Measurements from ENCODE around the gene TBX15. TPM values are rescaled to one million over a fixed set of nuclear protein-coding genes. Genes with fewer than 3 reads are reported as not detected.
"Not testable (repeated sequence)": the region's sequence is repeated elsewhere in the genome, so short reads cannot be mapped to it uniquely, and the experiment has no call there.

Gene TBX15
- polyA plus RNA-seq, 1 donor from 2014 or later = not detected

- Mint-ChIP-seq H3K4me3 (peak overlapping the region in 1 of 4 donors; percentile 5), H3K27me3 (peaks cover 2% of the 10 kb centered on the region), H3K27ac (no peak overlapping the region), H3K9me3 (peaks cover 0 to 5% (median 4%) of the 10 kb centered on the region in 3 donors), H3K4me1 (peaks cover 12 to 20% (median 13%) of the 10 kb centered on the region in 3 donors), H3K36me3 (peaks cover 1% of the 10 kb centered on the region)
Measured at GRCh38 chr1:118920124-118920717, 67.9 kb downstream of the TBX15 start.

GRCh38 chr1:118918940-118919259, 69.2 kb downstream of the TBX15 start:
- H3K27me3 Mint-ChIP-seq = peaks cover 2% of the 10 kb centered on the region

GRCh38 chr1:118918230-118918939, 69.8 kb downstream of the TBX15 start:
- Mint-ChIP-seq H3K4me3 (peak overlapping the region in 2 of 4 donors; percentile 23 to 46), H3K27ac (no peak overlapping the region), H3K4me1 (peaks cover 12 to 19% (median 13%) of the 10 kb centered on the region in 3 donors), H3K27me3 (peaks cover 2% of the 10 kb centered on the region), H3K9me3 (peaks cover 0 to 5% (median 4%) of the 10 kb centered on the region in 3 donors), H3K36me3 (no peaks in the 10 kb centered on the region)

More at GRCh38 chr1:118918940-118919259, 69.2 kb downstream of the TBX15 start:
- H3K27ac Mint-ChIP-seq = no peak overlapping the region
- peaks cover 0 to 5% (median 4%) of the 10 kb centered on the region in 3 donors for H3K9me3 Mint-ChIP-seq
- H3K4me1 Mint-ChIP-seq = peaks cover 12 to 20% (median 13%) of the 10 kb centered on the region in 3 donors
- H3K36me3 Mint-ChIP-seq = no peaks in the 10 kb centered on the region
- H3K4me3 Mint-ChIP-seq = peak overlapping the region in 2 of 4 donors; percentile 23 to 46

GRCh38 chr1:118916346-118916745, 71.8 kb downstream of the TBX15 start:
- H3K9me3 Mint-ChIP-seq, H3K27ac Mint-ChIP-seq, H3K36me3 Mint-ChIP-seq, H3K27me3 Mint-ChIP-seq: not testable (repeated sequence)
- Mint-ChIP-seq H3K4me1 (peaks cover 9 to 18% (median 12%) of the 10 kb centered on the region in 3 donors), H3K4me3 (peak overlapping the region in 1 of 4 donors; percentile 70)

- no peaks in the 10 kb centered on the region for H3K27me3 Mint-ChIP-seq
- no peak overlapping the region for H3K27ac Mint-ChIP-seq
- H3K4me1 Mint-ChIP-seq = peaks cover 9 to 18% (median 12%) of the 10 kb centered on the region in 3 donors
- no peak overlapping the region for H3K4me3 Mint-ChIP-seq
- peaks cover 1% of the 10 kb centered on the region for H3K36me3 Mint-ChIP-seq
- H3K9me3 Mint-ChIP-seq = peaks cover 0 to 5% (median 2%) of the 10 kb centered on the region in 3 donors
Measured at GRCh38 chr1:118914379-118915161, 73.6 kb downstream of the TBX15 start.

- peaks cover 4% of the 10 kb centered on the region for H3K27me3 Mint-ChIP-seq
- H3K36me3 Mint-ChIP-seq = peaks cover 1% of the 10 kb centered on the region
- H3K27ac Mint-ChIP-seq = no peak overlapping the region
- peaks cover 0 to 5% (median 2%) of the 10 kb centered on the region in 3 donors for H3K9me3 Mint-ChIP-seq
- peaks cover 5 to 13% (median 9%) of the 10 kb centered on the region in 3 donors for H3K4me1 Mint-ChIP-seq
- H3K4me3 Mint-ChIP-seq = no peak overlapping the region
Measured at GRCh38 chr1:118913818-118914217, 74.3 kb downstream of the TBX15 start.

GRCh38 chr1:118912574-118912973, 75.6 kb downstream of the TBX15 start:
- H3K9me3 Mint-ChIP-seq = peaks cover 0 to 3% (median 2%) of the 10 kb centered on the region in 3 donors
- peaks cover 0 to 3% (median 1%) of the 10 kb centered on the region in 3 donors for H3K4me1 Mint-ChIP-seq
- H3K27ac Mint-ChIP-seq = no peak overlapping the region
- peaks cover 1% of the 10 kb centered on the region for H3K36me3 Mint-ChIP-seq
- peaks cover 4% of the 10 kb centered on the region for H3K27me3 Mint-ChIP-seq
- no peak overlapping the region for H3K4me3 Mint-ChIP-seq

- Mint-ChIP-seq H3K27me3 (peaks cover 4% of the 10 kb centered on the region), H3K9me3 (peaks cover 0 to 2% (median 0%) of the 10 kb centered on the region in 3 donors), H3K4me1 (peaks cover 0 to 3% (median 0%) of the 10 kb centered on the region in 3 donors)
Measured at GRCh38 chr1:118911571-118911970, 76.6 kb downstream of the TBX15 start.

GRCh38 chr1:118907466-118907865, 80.7 kb downstream of the TBX15 start:
- Mint-ChIP-seq H3K4me3 (peak overlapping the region in 1 of 4 donors; percentile 73), H3K36me3 (peaks cover under 1% of the 10 kb centered on the region), H3K9me3 (no peaks in the 10 kb centered on the region), H3K4me1 (no peaks in the 10 kb centered on the region), H3K27ac (no peak overlapping the region), H3K27me3 (peaks cover 7% of the 10 kb centered on the region)

More at GRCh38 chr1:118911571-118911970, 76.6 kb downstream of the TBX15 start:
- H3K36me3 Mint-ChIP-seq = peaks cover 1% of the 10 kb centered on the region
- H3K27ac Mint-ChIP-seq = no peak overlapping the region
- H3K4me3 Mint-ChIP-seq = no peak overlapping the region

- Mint-ChIP-seq H3K27ac (no peak overlapping the region), H3K27me3 (peaks cover 7% of the 10 kb centered on the region), H3K4me1 (no peaks in the 10 kb centered on the region), H3K9me3 (no peaks in the 10 kb centered on the region), H3K36me3 (no peaks in the 10 kb centered on the region), H3K4me3 (no peak overlapping the region)
Measured at GRCh38 chr1:118905671-118906070, 82.5 kb downstream of the TBX15 start.

- peaks cover 7% of the 10 kb centered on the region for H3K27me3 Mint-ChIP-seq
- no peaks in the 10 kb centered on the region for H3K36me3 Mint-ChIP-seq
- H3K4me3 Mint-ChIP-seq = no peak overlapping the region
- H3K27ac Mint-ChIP-seq = no peak overlapping the region
- no peaks in the 10 kb centered on the region for H3K4me1 Mint-ChIP-seq
- no peaks in the 10 kb centered on the region for H3K9me3 Mint-ChIP-seq
Measured at GRCh38 chr1:118905196-118905595, 82.9 kb downstream of the TBX15 start.

- Mint-ChIP-seq H3K9me3 (no peaks in the 10 kb centered on the region), H3K4me3 (no peak overlapping the region), H3K4me1 (no peaks in the 10 kb centered on the region), H3K27ac (no peak overlapping the region), H3K36me3 (no peaks in the 10 kb centered on the region), H3K27me3 (peaks cover 3% of the 10 kb centered on the region)
Measured at GRCh38 chr1:118902711-118903191, 85.4 kb downstream of the TBX15 start.

GRCh38 chr1:118902299-118902698, 85.8 kb downstream of the TBX15 start:
- H3K36me3 Mint-ChIP-seq = no peaks in the 10 kb centered on the region
- peaks cover 3% of the 10 kb centered on the region for H3K27me3 Mint-ChIP-seq
- H3K4me3 Mint-ChIP-seq = no peak overlapping the region
- H3K9me3 Mint-ChIP-seq = no peaks in the 10 kb centered on the region
- no peaks in the 10 kb centered on the region for H3K4me1 Mint-ChIP-seq
- H3K27ac Mint-ChIP-seq = no peak overlapping the region

- no peaks in the 10 kb centered on the region for H3K4me1 Mint-ChIP-seq
- H3K9me3 Mint-ChIP-seq = peaks cover 0 to 2% (median 0%) of the 10 kb centered on the region in 3 donors
- no peak overlapping the region for H3K4me3 Mint-ChIP-seq
- H3K27me3 Mint-ChIP-seq = peaks cover 3% of the 10 kb centered on the region
- H3K36me3 Mint-ChIP-seq = no peaks in the 10 kb centered on the region
- no peak overlapping the region for H3K27ac Mint-ChIP-seq
Measured at GRCh38 chr1:118900643-118901440, 87.3 kb downstream of the TBX15 start.
